WTC11 (cell line): ENCODE data around the gene SQOR. TPM values are rescaled to one million over a fixed set of nuclear protein-coding genes. Genes with fewer than 3 reads are reported as not detected.

ENCODE experiments used
- ATAC-seq: fragments of 200-7000 bp; cut with Tn5 transposase; 2 replicates; pipeline ENCODE4 v1.10.0; 2021; ENCODE audit warnings: mild to moderate bottlenecking, moderate library complexity
- CTCF ChIA-PET: fragments of 300-600 bp; sonication (Branson Sonifier 250); formaldehyde crosslinking; loops from one replicate; lab custom pipeline; 2021; ENCODE audit warnings: antibody characterized with exemption; lab: Charles Lee
- POLR2A ChIA-PET: fragments of 350-600 bp; sonication (Branson Sonifier 250); formaldehyde crosslinking; loops from one replicate; lab custom pipeline; 2021; ENCODE audit warnings: antibody characterized with exemption; lab: Charles Lee
- DNase-seq: peaks from one replicate; pipeline ENCODE4 v3.0.0; 2021; ENCODE audit warnings: low spot score
- H3K27ac Mint-ChIP-seq: 2 replicates; pipeline ENCODE4 v1.8.0; 2021; ENCODE audit warnings: mixed read lengths
- H3K27me3 Mint-ChIP-seq: 2 replicates; pipeline ENCODE4 v1.8.0; 2021; ENCODE audit warnings: low read depth, mild to moderate bottlenecking, moderate library complexity, mixed read lengths
- H3K36me3 Mint-ChIP-seq: 2 replicates; pipeline ENCODE4 v1.8.0; 2021; ENCODE audit warnings: mixed read lengths
- H3K4me1 Mint-ChIP-seq: 2 replicates; pipeline ENCODE4 v1.8.0; 2022; ENCODE audit warnings: mixed read lengths
- H3K4me3 Mint-ChIP-seq: 2 replicates; pipeline ENCODE4 v1.8.0; 2021; ENCODE audit warnings: mild to moderate bottlenecking, moderate library complexity, mixed read lengths
- H3K9me3 Mint-ChIP-seq: 2 replicates; pipeline ENCODE4 v1.8.0; 2021; ENCODE audit warnings: mixed read lengths
- AFF4 ChIP-seq: sonication (generic); formaldehyde crosslinking; IDR thresholded peaks from 2 replicates; pipeline ENCODE4 v1.8.1; 2023; ENCODE audit warnings: mild to moderate bottlenecking, missing genetic modification reagents, borderline replicate concordance
- ATF1 ChIP-seq: sonication (generic); formaldehyde crosslinking; IDR thresholded peaks from 2 replicates; pipeline ENCODE4 v1.8.1; 2023; ENCODE audit warnings: mild to moderate bottlenecking, moderate library complexity, missing genetic modification reagents
- CTCF ChIP-seq: fragments of 200-600 bp; IDR thresholded peaks from 2 replicates; pipeline ENCODE4 v1.8.0; 2022; ENCODE audit warnings: antibody characterized with exemption
- E2F4 ChIP-seq: sonication (generic); formaldehyde crosslinking; IDR thresholded peaks from 2 replicates; pipeline ENCODE4 v1.8.1; 2022; ENCODE audit warnings: low read depth, mild to moderate bottlenecking, moderate library complexity, missing genetic modification reagents, borderline replicate concordance
- HMGA2 ChIP-seq: fragments of 250-450 bp; sonication (Bioruptor Pico); IDR thresholded peaks from 2 replicates; pipeline ENCODE4 v1.4.0; 2021; ENCODE audit warnings: mild to moderate bottlenecking, moderate library complexity
- KAT7 ChIP-seq: sonication (generic); formaldehyde crosslinking; IDR thresholded peaks from 2 replicates; pipeline ENCODE4 v1.8.1; 2023; ENCODE audit warnings: missing genetic modification reagents, mild to moderate bottlenecking, borderline replicate concordance
- MLX ChIP-seq: sonication (generic); formaldehyde crosslinking; IDR thresholded peaks from 2 replicates; pipeline ENCODE4 v1.8.1; 2023; ENCODE audit warnings: mild to moderate bottlenecking, missing genetic modification reagents, moderate library complexity
- NFYB ChIP-seq: sonication (generic); formaldehyde crosslinking; conservative IDR thresholded peaks from 2 replicates; pipeline ENCODE4 v1.8.0; 2022; ENCODE audit warnings: low read depth, missing genetic modification reagents
- NR2C2 ChIP-seq: sonication (generic); formaldehyde crosslinking; IDR thresholded peaks from 2 replicates; pipeline ENCODE4 v1.8.0; 2022; ENCODE audit warnings: mild to moderate bottlenecking, missing genetic modification reagents
- SP1 ChIP-seq: sonication (generic); formaldehyde crosslinking; conservative IDR thresholded peaks from 2 replicates; pipeline ENCODE4 v1.8.1; 2022; ENCODE audit warnings: missing genetic modification reagents
- STAT6 ChIP-seq: sonication (generic); formaldehyde crosslinking; conservative IDR thresholded peaks from 2 replicates; pipeline ENCODE4 v1.8.1; 2023; ENCODE audit warnings: mild to moderate bottlenecking, low read depth, missing genetic modification reagents, moderate library complexity
- ZNF232 ChIP-seq: sonication (generic); formaldehyde crosslinking; IDR thresholded peaks from 2 replicates; pipeline ENCODE4 v1.8.0; 2022; ENCODE audit warnings: mild to moderate bottlenecking, missing genetic modification reagents
- ZNF281 ChIP-seq: sonication (generic); formaldehyde crosslinking; IDR thresholded peaks from 2 replicates; pipeline ENCODE4 v1.8.0; 2023; ENCODE audit warnings: mild to moderate bottlenecking, missing genetic modification reagents
- total RNA-seq: library from RNA; stranded (reverse); gene quantifications from 3 replicates; pipeline ENCODE4 v1.2.3, GENCODE V29; 2021

Gene SQOR
- total RNA-seq, 1 experiment from 2014 or later, result 0.72 TPM

GRCh38 chr15:45618813-45619212 lies 16.0 kb upstream of the SQOR start:
- no peak for TF ChIP-seq KAT7 (CRISPR knock-in tag)
- TF ChIP-seq HMGA2 (CRISPR knock-in tag), result peak; percentile 88
- no peaks in the 10 kb centered on the region for H3K36me3 Mint-ChIP-seq
- DNase-seq, result no peak
- H3K27ac Mint-ChIP-seq, result no peak overlapping the region
- peaks cover 6% of the 10 kb centered on the region for H3K9me3 Mint-ChIP-seq
- no peak overlapping the region for H3K4me3 Mint-ChIP-seq
- H3K27me3 Mint-ChIP-seq, result peaks cover 23% of the 10 kb centered on the region
- H3K4me1 Mint-ChIP-seq, result no peaks in the 10 kb centered on the region
- ATAC-seq, result no peak
- ChIA-PET POLR2A (interaction anchor here (0.6 kb wide), 1 partner anchor 650 kb away, joined by 5 read pairs; no protein-coding TSS in a partner anchor), CTCF (no interaction called here)

GRCh38 chr15:45628136-45628535 lies 6.7 kb upstream of the SQOR start:
- Mint-ChIP-seq H3K27me3 (peaks cover 42% of the 10 kb centered on the region), H3K4me1 (no peaks in the 10 kb centered on the region), H3K4me3 (no peak overlapping the region), H3K36me3 (peaks cover 10% of the 10 kb centered on the region), H3K9me3 (peaks cover 37% of the 10 kb centered on the region), H3K27ac (no peak overlapping the region)
- TF ChIP-seq STAT6 (CRISPR knock-in tag), result no peak
- no peak for TF ChIP-seq CTCF
- TF ChIP-seq ZNF232 (CRISPR knock-in tag), result no peak
- TF ChIP-seq NFYB (CRISPR knock-in tag), result no peak
- no peak for TF ChIP-seq AFF4 (CRISPR knock-in tag)
- TF ChIP-seq NR2C2 (CRISPR knock-in tag), result no peak
- TF ChIP-seq ZNF281 (CRISPR knock-in tag), result no peak
- TF ChIP-seq ATF1 (CRISPR knock-in tag), result no peak
- no peak for TF ChIP-seq E2F4 (CRISPR knock-in tag)
- no peak for TF ChIP-seq MLX (CRISPR knock-in tag)
- no peak for TF ChIP-seq HMGA2 (CRISPR knock-in tag)
- TF ChIP-seq SP1 (CRISPR knock-in tag), result no peak
- CTCF ChIA-PET, result no interaction called here
- DNase-seq, result no peak
- ATAC-seq, result no peak
- POLR2A ChIA-PET, result interaction anchor here (0.6 kb wide), 1 partner anchor 68 kb away, joined by 4 read pairs; no protein-coding TSS in a partner anchor
